IPS-11a (cell line): ENCODE data around the gene RXRB.

Source experiments
- H3K4me3 ChIP-seq: one replicate; pipeline ENCODE4 v1.5.1; 2013; ENCODE audit warnings: low read depth, low read length, control low read depth

Gene RXRB

GRCh38 chr6:33212857-33213165, 12.3 kb upstream of the RXRB start:
- H3K4me3 ChIP-seq = peak overlapping the region; percentile 56

GRCh38 chr6:33211666-33212422, 11.4 kb upstream of the RXRB start:
- no peak overlapping the region for H3K4me3 ChIP-seq

- no peak overlapping the region for H3K4me3 ChIP-seq
These were observed 10.7 kb upstream of the RXRB start for GRCh38 chr6:33211136-33211535.

- no peak overlapping the region for H3K4me3 ChIP-seq
These were observed 9.4 kb upstream of the RXRB start for GRCh38 chr6:33209856-33210255.

GRCh38 chr6:33208091-33208967, 7.9 kb upstream of the RXRB start, which contains the start of gene RING1:
RING1 (plus strand) TSS chr6:33208500; CDS start chr6:33208823, 323 bp downstream.
- H3K4me3 ChIP-seq = peak within 1 kb of the TSS; percentile 81

- H3K4me3 ChIP-seq = peak overlapping the region; percentile 81
These were observed 7.2 kb upstream of the RXRB start for GRCh38 chr6:33207552-33208090.

GRCh38 chr6:33206864-33207551, 6.5 kb upstream of the RXRB start:
- peak overlapping the region; percentile 81 for H3K4me3 ChIP-seq

- no peak overlapping the region for H3K4me3 ChIP-seq
These were observed 5.8 kb upstream of the RXRB start for GRCh38 chr6:33206027-33206863.

GRCh38 chr6:33205191-33206026, 4.9 kb upstream of the RXRB start:
- H3K4me3 ChIP-seq = peak overlapping the region; percentile 73

GRCh38 chr6:33204415-33205190, 4.1 kb upstream of the RXRB start, which contains the start of gene HSD17B8:
HSD17B8 (plus strand) TSS chr6:33204655; CDS start chr6:33204669, 14 bp downstream.
- peak within 1 kb of the TSS; percentile 73 for H3K4me3 ChIP-seq

GRCh38 chr6:33204165-33204414, 3.6 kb upstream of the RXRB start:
- H3K4me3 ChIP-seq = no peak overlapping the region

GRCh38 chr6:33203443-33204164, 3.1 kb upstream of the RXRB start:
- H3K4me3 ChIP-seq = no peak overlapping the region

- no peak overlapping the region for H3K4me3 ChIP-seq
These were observed 2.3 kb upstream of the RXRB start for GRCh38 chr6:33202799-33203198.

GRCh38 chr6:33201935-33202334, 1.5 kb upstream of the RXRB start:
- peak overlapping the region; percentile 93 for H3K4me3 ChIP-seq

GRCh38 chr6:33201147-33201545, 681 bp upstream of the RXRB start:
- peak overlapping the region; percentile 93 for H3K4me3 ChIP-seq

GRCh38 chr6:33199687-33200218, 712 bp downstream of the RXRB start:
- H3K4me3 ChIP-seq = peak overlapping the region; percentile 93

GRCh38 chr6:33198853-33199436, 1.5 kb downstream of the RXRB start:
- no peak overlapping the region for H3K4me3 ChIP-seq
